T-helper 1 cell (primary cell): ENCODE measurements around the gene TBC1D26.
"Not testable (repeated sequence)": the region's sequence is repeated elsewhere in the genome, so short reads cannot be mapped to it uniquely, and the experiment has no call there.

ENCODE experiments used
- DNase-seq, 5 donors: peaks; one replicate each; pipeline ENCODE4 v3.0.0-alpha.2; 2012 to 2020

The TBC1D26 gene

DNA sequence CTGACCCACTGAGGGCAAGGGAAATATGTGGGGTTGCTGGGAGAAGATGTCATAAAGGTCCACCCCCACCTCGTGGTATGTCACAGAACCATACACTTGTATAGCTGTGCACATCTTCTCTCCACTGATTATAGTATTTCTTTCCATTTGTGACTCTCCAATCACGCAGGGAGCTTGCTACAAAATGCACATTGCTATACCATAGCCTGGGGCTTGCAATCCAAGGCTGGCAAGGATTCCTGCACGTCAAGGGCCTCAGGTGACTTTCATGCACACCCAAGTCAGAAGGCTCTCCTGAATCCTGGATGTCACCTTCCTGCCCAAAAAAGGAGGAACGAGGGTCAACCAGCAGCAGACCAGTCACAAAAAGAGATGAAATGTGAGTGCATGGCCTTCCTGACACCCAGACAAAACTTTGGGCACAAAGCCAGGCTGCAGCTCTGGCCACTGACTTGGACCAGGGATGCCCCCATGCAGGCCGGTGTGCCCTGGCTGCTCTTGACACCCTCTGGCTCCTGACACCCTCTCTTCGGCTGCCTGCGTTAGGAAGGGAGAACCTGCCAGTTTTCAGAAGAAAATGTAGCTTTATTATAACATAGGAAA, 12.1 kb downstream of the TBC1D26 start:
- DNase-seq = no peak

DNA sequence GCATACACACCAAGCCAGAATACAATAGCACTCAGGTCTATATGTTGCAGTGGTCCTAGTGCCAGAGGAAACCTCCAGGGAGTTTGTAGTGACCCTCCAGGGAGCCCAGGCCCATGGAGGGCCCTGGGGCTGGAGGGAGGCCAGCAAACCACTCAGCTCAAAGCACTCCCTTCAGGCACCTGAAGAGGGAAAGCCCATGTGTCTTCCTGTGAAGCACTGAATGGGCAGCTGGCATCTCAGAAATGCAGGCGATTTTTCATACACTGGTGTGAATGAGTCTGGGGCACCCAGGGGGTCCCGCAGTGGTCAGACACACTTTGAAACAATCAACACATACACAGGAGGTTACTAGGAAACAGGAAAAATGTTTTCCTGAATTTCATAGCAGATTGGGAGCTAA, 12.8 kb downstream of the TBC1D26 start:
- DNase-seq = no peak

DNA sequence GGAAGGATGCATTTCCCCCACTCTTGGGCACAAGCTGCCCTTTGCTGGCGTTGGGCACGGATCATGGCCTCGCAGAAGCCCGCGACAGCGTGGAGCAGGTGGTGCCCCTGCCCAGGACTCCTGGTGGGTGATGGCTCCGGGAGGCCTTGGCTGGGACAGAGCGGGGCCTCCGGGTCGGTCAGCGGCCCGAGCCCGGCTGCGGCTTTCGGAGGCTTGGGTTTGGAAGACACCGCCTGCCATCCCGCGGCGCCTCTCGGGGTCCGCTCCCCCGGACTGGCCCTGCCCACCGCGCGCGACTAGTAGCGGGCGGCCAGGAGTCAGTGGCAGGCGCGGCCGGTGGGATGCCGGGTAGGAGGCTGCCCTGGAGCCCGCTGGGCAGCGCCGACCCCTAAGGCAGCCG, 17.3 kb downstream of the TBC1D26 start:
- DNase-seq = not testable (repeated sequence)

DNA sequence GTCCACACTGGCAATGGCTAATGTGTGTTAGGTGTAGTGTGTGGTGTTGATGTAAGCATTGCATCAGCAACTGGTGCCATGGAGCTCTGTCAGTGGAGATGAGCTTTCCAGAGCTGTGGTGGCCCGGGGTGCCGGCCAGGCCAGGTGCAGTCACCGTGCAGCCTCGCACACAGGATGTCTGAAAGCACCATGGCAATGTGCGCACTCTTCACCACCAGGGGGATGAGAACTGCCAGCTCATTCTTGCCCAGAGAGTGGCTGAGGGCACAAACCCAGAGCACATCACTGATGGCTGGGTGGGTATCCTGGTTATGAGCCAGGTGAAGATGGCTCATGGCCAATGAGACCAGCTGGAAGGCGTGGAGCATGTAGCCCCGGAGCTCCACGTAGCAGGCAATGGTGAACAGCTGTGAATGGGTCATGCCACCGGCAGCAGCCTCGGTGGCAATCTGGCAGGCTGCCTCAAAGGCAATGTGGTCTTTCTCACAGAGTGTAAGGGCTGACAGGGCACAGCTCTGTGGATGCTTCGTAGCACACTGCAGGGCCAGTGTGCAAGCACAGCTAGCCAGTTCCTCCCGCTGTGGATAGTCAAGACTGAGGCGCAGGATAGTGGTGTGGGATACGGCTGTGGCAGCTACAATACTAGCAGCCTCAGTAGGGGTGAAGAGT, 36.9 kb downstream of the TBC1D26 start:
- DNase-seq = not testable (repeated sequence)

DNA sequence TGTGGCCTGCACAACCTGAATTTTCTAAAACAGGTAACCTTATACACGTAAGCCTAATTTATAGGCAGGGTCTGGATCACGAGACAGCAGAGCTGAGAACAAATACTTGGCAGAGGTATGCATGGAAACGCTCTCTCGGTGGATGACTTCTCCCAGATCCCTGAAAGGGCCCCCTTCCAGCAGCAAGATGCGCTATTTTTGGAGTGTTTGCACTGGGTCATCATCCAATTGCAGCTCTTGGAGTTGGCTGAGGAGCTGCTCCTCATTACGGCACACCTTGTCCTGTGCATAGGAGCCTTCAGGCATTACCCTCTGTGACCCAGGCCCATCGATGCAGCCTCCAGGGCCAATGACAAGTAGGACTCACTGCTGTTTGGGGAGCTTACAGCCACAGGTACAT, 38.6 kb downstream of the TBC1D26 start:
- not testable (repeated sequence) for DNase-seq

DNA sequence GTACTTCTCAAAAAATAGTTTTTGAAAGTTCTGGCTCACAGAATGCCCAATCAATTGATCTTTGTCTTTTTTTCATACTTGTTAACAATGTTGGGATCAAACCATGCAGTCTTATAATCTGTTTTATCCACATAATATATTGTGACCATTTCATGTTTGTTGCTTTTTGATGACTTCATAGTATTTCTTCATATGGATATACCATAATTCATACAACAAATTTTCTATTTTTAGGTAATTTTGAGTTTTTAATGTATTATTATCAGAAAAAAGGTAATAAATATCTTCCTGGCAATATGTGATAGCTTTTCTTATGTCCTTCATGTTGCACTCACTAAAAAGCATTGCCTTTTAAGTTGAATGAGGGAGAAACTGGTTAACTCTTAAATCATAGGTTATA, 44.8 kb downstream of the TBC1D26 start:
- no peak for DNase-seq

DNA sequence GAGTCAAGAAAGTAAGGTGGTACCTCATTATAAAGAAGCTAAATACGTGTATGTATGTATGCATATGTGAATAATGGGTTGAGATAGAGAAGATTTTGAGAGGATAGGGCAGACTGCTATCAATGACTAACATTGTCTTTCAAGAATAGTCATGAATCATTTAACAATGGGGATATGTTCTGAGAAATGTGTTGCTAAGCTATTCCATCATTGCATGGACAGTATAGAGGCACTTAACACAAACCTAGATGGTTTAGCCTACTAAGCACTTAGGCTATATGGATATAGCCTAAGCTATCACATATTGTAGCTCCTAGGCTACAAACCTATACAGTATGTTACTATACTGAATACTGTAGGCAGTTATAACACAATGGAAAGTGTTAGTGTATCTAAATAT, 45.2 kb downstream of the TBC1D26 start:
- no peak for DNase-seq

DNA sequence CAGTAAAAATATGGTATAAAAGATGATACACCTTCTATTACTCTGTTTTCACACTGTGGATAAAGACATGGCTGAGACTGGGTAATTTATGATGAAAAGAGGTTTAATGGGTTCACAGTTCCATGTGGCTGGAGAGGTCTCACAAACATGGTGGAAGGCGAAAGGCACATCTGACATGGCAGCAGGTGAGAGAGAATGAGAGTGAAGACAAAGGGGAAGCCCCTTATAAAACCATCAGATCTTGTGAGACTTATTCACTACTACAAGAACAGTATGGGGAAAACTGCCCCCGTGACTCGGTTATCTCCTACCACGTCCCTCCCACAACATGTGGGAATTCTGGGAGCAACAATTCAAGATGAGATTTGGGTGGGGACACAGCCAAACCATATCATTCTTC, 45.6 kb downstream of the TBC1D26 start:
- DNase-seq = no peak

DNA sequence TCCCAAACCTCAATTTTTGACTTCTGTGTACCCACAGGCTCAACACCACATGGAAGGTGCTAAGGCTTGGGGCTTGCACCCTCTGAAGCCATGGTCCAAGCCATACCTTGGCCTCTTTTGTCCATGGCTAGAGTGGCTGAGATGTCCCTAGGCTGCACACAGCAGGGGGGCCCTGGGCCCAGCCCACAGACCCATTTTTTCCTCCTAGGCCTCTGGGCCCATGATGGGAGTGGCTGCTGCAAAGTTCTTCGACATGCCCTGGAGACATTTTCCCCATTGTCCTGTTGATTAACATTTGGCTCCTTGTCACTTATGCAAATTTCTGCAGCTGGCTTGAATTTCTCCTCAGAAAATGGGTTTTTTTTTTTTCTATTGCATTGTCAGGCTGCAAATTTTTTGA, 47.0 kb downstream of the TBC1D26 start:
- no peak for DNase-seq

DNA sequence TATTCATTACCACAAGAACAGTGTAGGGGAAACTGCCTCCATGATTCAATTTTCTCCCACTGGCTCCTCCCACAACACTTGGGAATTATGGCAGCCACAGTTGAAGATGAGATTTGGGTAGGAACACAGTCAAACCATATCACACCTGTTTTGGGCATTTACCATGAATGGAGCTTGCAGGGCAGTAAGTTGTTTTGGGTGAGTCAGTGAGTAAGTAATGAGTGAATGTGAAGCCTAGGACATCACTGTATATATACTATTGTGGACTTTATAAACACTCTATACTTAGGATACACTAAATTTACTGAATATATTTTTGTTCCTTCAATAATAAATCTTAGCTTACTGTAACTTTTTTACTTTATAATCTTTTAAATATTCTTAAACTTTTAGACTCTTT, 48.1 kb downstream of the TBC1D26 start:
- DNase-seq = no peak

DNA sequence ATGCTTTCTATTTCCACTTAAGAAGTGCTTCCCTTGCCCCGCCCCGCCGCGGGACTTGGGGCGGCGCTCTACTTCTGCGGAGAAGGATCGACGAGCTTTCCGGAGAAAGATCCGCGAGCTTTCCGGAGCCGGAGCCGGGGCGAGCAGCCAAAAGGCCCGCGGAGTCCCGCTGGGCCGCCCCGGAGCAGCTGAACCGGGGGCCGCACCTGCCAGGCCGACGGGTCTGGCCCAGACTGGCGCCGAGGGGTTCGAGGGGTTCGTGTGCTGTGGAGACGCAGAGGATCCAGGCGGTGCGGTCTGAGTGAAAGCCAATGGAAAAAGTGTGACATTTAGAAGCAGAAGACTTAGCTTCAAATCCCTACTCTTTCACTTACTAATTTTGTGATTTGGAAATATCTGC, 50.8 kb downstream of the TBC1D26 start:
- DNase-seq = peak in 2 of 5 donors; percentile 14 to 22

DNA sequence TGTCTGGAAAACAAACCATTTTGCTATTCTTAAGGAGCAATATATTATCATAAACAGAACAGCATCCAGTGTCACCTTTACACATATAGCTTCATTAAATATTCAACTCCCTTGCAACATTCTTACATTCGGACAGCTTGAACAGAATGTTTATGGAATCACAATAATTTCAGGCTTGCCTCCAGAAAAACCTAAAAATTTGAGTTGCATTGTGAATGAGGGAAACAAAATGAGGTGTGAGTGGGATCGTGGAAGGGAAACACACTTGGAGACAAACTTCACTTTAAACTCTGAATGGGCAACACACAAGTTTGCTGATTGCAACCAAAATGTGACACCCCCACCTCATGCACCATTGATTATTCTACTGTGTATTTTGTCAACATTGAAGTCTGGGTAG, 51.4 kb downstream of the TBC1D26 start:
- DNase-seq = no peak

DNA sequence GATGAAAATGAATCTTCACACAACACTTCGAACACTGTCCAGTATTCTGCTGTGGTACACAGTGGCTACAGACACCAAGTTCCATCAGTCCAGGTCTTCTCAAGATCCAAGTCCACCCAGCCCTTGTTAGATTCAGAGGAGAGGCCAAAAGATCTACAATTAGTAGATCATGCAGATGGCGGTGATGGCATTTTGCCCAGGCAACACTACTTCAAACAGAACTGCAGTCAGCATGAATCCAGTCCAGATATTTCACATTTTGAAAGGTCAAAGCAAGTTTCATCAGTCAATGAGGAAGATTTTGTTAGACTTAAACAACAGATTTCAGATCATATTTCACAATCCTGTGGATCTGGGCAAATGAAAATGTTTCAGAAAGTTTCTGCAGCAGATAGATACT, 52.3 kb downstream of the TBC1D26 start:
- DNase-seq = not testable (repeated sequence)

DNA sequence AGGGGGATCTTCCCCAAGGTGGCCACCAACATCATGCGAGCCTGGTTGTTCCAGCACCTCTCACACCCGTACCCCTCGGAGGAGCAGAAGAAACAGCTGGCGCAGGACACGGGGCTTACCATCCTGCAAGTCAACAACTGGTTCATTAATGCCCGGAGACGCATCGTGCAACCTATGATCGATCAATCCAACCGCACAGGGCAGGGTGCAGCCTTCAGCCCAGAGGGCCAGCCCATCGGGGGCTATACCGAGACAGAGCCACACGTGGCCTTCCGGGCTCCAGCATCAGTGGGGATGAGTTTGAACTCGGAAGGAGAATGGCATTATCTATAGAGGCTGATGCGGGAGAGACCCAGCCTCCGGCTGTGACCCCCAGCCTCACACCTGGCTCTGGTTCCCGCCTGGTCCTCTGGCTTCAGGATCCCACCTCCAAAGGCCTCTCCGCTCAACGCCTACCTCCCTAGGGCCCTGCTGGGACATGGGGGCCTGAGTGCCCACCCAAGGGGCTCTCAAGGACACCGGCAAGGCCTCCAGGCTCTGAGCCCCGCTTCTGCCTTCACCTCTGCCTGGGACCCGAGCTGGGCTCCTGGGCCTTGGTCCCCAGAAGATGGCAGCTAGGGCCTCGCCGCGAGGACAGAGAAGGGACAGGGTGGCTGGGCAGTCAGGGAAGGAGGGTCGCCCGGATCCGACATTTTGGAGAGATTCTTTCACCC, 55.4 kb downstream of the TBC1D26 start:
- not testable (repeated sequence) for DNase-seq

DNA sequence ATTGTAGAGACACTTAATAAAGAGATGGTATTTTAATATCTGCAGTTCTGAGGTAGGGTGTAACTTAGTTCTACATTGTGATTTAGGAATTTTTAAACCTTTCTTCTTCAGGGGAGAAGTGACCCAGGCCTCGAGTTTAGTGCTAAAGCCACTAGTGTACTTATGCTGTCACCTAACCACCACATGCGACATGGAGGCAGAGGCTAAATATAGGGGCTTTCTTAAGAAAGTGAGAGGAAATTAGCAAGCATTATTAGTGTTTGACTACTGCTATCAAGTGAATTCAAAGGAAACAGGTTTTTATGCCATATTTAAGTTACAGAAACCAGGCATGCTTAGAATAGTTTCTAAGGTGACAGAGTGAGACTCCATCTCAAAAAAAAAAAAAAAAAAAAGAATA, 56.3 kb downstream of the TBC1D26 start:
- not testable (repeated sequence) for DNase-seq
